Psoas muscle (tissue), 8 donors: ENCODE results near the gene ETFBKMT. TPM values are rescaled to one million over a fixed set of nuclear protein-coding genes. Genes with fewer than 3 reads are reported as not detected.

Experiments
- ATAC-seq, 4 donors: fragments of 200-7000 bp; cut with Tn5 transposase; one replicate each; pipeline ENCODE4 v1.9.1; 2020; ENCODE audit warnings: moderate library complexity in 3 of 4, mild to moderate bottlenecking in 2 of 4
- DNase-seq, 2 donors: peaks; one replicate each; pipeline ENCODE4 v3.0.0-alpha.2; 2020
- H3K27ac ChIP-seq: fragments of 200-600 bp; one replicate; pipeline ENCODE4 v1.8.0; 2022
- H3K27me3 ChIP-seq, 3 donors: fragments of 200-600 bp in 1 of 3; one replicate each; pipeline versions ENCODE4 v1.6.1 to v1.8.0; 2013 to 2022; ENCODE audit warnings: low read length in 2 of 3, mild to moderate bottlenecking in 2 of 3, moderate library complexity in 1 of 3; ENCODE audit not compliant: insufficient read depth in 3 of 3
- H3K36me3 ChIP-seq, 2 donors: fragments of 200-600 bp in 1 of 2; one replicate each; pipeline versions ENCODE4 v1.6.1 to v1.8.0; 2013 to 2022; ENCODE audit warnings: low read depth in 1 of 2, mild to moderate bottlenecking in 1 of 2, moderate library complexity in 1 of 2; ENCODE audit not compliant: insufficient read depth in 1 of 2
- H3K4me1 ChIP-seq: fragments of 200-600 bp; one replicate; pipeline ENCODE4 v1.8.0; 2022
- H3K4me3 ChIP-seq: fragments of 200-600 bp; one replicate; pipeline ENCODE4 v1.8.0; 2022; ENCODE audit warnings: mild to moderate bottlenecking
- H3K9me3 ChIP-seq: fragments of 200-600 bp; one replicate; pipeline ENCODE4 v1.8.0; 2022
- CTCF ChIP-seq: fragments of 200-600 bp; IDR thresholded peaks from one replicate; pipeline ENCODE4 v1.8.0; 2022; ENCODE audit warnings: antibody characterized with exemption
- WGBS, 3 donors: extraction: QIAGEN DNeasy Blood & Tissue Kit; methylation state at CpG; one replicate each; pipeline versions ENCODE4 v1.1.6 to v1.1.7; 2013; 5-methylcytosine and 5-hydroxymethylcytosine counted together
- intact Hi-C, 2 donors: fragments of 100-400 bp; cut with DNase I; formaldehyde crosslinking; loops; one replicate each; pipeline versions ENCODE4 v1.11.0 to v1.14.2; 2022
- polyA plus RNA-seq, 3 donors: library from polyadenylated mRNA; stranded (reverse); fragments of 200-250 nt; gene quantifications; one replicate each; pipeline ENCODE4 v1.2.3, GENCODE V29; 2013
- total RNA-seq, 4 donors: library from RNA; stranded (reverse); fragmentation: NEBNext Ultra II Directional in 2 of 4; extraction: Animal tissue kit (Norgen Biotek cat#: 25700) in 2 of 4; gene quantifications; one replicate each; pipeline versions ENCODE4 v1.2.1 to v1.2.4, GENCODE V29; 2021 to 2023
- donor health status: healthy with polysubstance abuse.
- donor health status: DM: no; HTN: no; CAD: no; lungs with moderate emphysema.
- donor health status: Bipolar disorder and iron deficiency.
- donor health status: healthy.
- donor health status: DM: yes; HTN: yes; CAD: no.
- donor health status: DM: no; HTN: no; CAD: no.
- donor health status: DM: no; HTN: no; CAD: no.
- donor health status: DM: yes; HTN: yes; CAD: no.

Gene ETFBKMT
- total and polyA plus RNA-seq, 7 donors, result 2.4 to 10.8 (median 5.2) TPM

- H3K36me3 ChIP-seq, result peaks cover 0 to 6% of the 10 kb centered on the region in 2 donors
- H3K27ac ChIP-seq, result no peak overlapping the region
- H3K4me3 ChIP-seq, result no peak overlapping the region
- 78 to 97% (median 88%) methylated on average over 2 of the region's 2 CpGs for WGBS, 3 donors
- no peak for TF ChIP-seq CTCF
- no peaks in the 10 kb centered on the region for H3K9me3 ChIP-seq
- intact Hi-C loops, result no loop called here
- no peak for ATAC-seq
- no peak for DNase-seq
- H3K27me3 ChIP-seq, result no peaks in the 10 kb centered on the region
- no peaks in the 10 kb centered on the region for H3K4me1 ChIP-seq
These were observed 63.1 kb downstream of the ETFBKMT start for GRCh38 chr12:31722580-31722979.

Other genes with a start within 250 kb of the ETFBKMT start
- 10 to 100 TPM; 13.6 to 24.3 (median 19.9) TPM for gene DENND5B, start 68.6 kb upstream of the ETFBKMT start, total RNA-seq
- 1 to 10 TPM; 4.8 to 8.6 (median 6.0) TPM for gene DENND5B, start 68.6 kb upstream of the ETFBKMT start, polyA plus RNA-seq
- gene AMN1, start 69.3 kb downstream of the ETFBKMT start, total RNA-seq, result 10 to 100 TPM; 10.4 to 19.8 (median 12.8) TPM
- gene AMN1, start 69.3 kb downstream of the ETFBKMT start, polyA plus RNA-seq, result 10 to 100 TPM; 12.6 to 30.0 (median 13.9) TPM